ENCODE data around the gene GMFB. TPM values are rescaled to one million over a fixed set of nuclear protein-coding genes. Genes with fewer than 3 reads are reported as not detected.
"Not testable (repeated sequence)": the region's sequence is repeated elsewhere in the genome, so short reads cannot be mapped to it uniquely, and the experiment has no call there.

The GMFB gene
- total and polyA plus RNA-seq, 4 experiments from 2014 or later = 19.1 to 36.4 (median 25.6) TPM

DNA sequence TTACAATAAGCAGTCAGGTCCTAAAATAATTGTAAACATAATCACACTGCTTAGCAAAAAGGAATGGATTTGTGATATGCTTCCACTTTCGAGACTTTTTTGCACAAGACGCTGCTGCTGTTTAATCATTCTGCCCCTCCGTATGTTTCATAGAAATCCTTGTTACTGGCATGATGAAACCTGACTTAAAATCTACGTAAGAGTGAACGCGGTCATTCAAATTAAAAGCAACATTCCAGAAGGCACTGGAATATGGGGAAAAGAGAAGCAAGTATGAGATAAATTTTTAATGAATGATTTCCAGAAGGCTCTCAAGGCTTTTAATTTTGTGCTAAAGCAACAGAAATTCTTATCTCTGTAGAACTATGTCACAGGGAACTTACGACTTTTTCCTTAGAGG is 48.7 kb downstream of the GMFB start:
- peaks cover 38 to 67% (median 46%) of the 10 kb centered on the region in 4 donors for H3K4me1 Mint-ChIP-seq
- peaks cover 0 to 1% (median 0%) of the 10 kb centered on the region in 8 donors for H3K9me3 Mint-ChIP-seq
- peak overlapping the region in 1 of 2 donors; percentile 61 for H3K4me3 ChIP-seq (ENCODE audit: low read length in 2 of 2)
- H3K36me3 ChIP-seq (ENCODE audit: insufficient read depth, low read length) = no peaks in the 10 kb centered on the region
- intact Hi-C loops (cut with micrococcal nuclease) = loop anchor here (2.0 to 5.0 kb wide), 4 partner anchors 187 to 488 kb away; partner anchors contain the start of gene GCH1
- no peaks in the 10 kb centered on the region for H3K27me3 ChIP-seq (ENCODE audit: insufficient read depth, low read length)
- peak overlapping the region in 6 of 7 donors; percentile 23 to 93 (median 90) for H3K27ac Mint-ChIP-seq
- ChIA-PET CTCF (ENCODE audit: partially characterized antibody) (interaction anchor here (0.9 to 2.2 kb wide), 2 partner anchors 44 to 49 kb away, joined by 3 to 7 read pairs; partner anchors contain the start of genes CDKN3 and GMFB), POLR2A (ENCODE audit: partially characterized antibody) (interaction anchor here (1.2 to 3.0 kb wide), 2 partner anchors 42 to 69 kb away, joined by 4 to 13 read pairs; partner anchors contain the start of gene CGRRF1)
- no peak overlapping the region for H3K27ac ChIP-seq (ENCODE audit: low read depth, low read length)
- H3K36me3 Mint-ChIP-seq = peaks cover 0 to 16% of the 10 kb centered on the region in 2 donors
- H3K27me3 Mint-ChIP-seq = no peaks in the 10 kb centered on the region
- no peaks in the 10 kb centered on the region for H3K9me3 ChIP-seq (ENCODE audit: control insufficient read depth in 1 of 2, low read length in 2 of 2)
- DNase-seq = no peak
- H3K4me1 ChIP-seq (ENCODE audit: insufficient read depth, low read length) = peaks cover 61% of the 10 kb centered on the region
- peak overlapping the region; percentile 83 to 93 (median 91) for H3K4me3 Mint-ChIP-seq

- H3K4me1 Mint-ChIP-seq = peaks cover 44 to 80% (median 57%) of the 10 kb centered on the region in 4 donors
- no peak for DNase-seq
- Histone ChIP-seq H3K4me1 (ENCODE audit: insufficient read depth, low read length) (peaks cover 67% of the 10 kb centered on the region), H3K4me3 (ENCODE audit: low read length in 2 of 2) (no peak overlapping the region), H3K9me3 (ENCODE audit: control insufficient read depth in 1 of 2, low read length in 2 of 2) (no peaks in the 10 kb centered on the region), H3K27me3 (ENCODE audit: insufficient read depth, low read length) (no peaks in the 10 kb centered on the region), H3K27ac (ENCODE audit: low read depth, low read length) (no peak overlapping the region), H3K36me3 (ENCODE audit: insufficient read depth, low read length) (no peaks in the 10 kb centered on the region)
- POLR2A ChIA-PET (ENCODE audit: partially characterized antibody) = interaction anchor here (1.0 kb wide), 1 partner anchor 50 kb away, joined by 3 read pairs; the partner anchor contains the start of gene GMFB
- H3K4me3 Mint-ChIP-seq = peak overlapping the region in 4 of 8 donors; percentile 17 to 66 (median 34)
- peaks cover 8 to 28% of the 10 kb centered on the region in 2 donors for H3K36me3 Mint-ChIP-seq
- no peaks in the 10 kb centered on the region for H3K9me3 Mint-ChIP-seq
- H3K27me3 Mint-ChIP-seq = no peaks in the 10 kb centered on the region
- peak overlapping the region in 3 of 7 donors; percentile 31 to 88 (median 55) for H3K27ac Mint-ChIP-seq
- CTCF ChIA-PET (ENCODE audit: partially characterized antibody) = interaction anchor here (0.9 to 2.2 kb wide), 3 partner anchors 18 to 43 kb away, joined by 3 to 7 read pairs (median 4); partner anchors contain the start of gene CDKN3
- intact Hi-C loops (cut with micrococcal nuclease) = no loop called here
Observed at GRCh38 chr14:54438703-54439102, 50.1 kb downstream of the GMFB start.

DNA sequence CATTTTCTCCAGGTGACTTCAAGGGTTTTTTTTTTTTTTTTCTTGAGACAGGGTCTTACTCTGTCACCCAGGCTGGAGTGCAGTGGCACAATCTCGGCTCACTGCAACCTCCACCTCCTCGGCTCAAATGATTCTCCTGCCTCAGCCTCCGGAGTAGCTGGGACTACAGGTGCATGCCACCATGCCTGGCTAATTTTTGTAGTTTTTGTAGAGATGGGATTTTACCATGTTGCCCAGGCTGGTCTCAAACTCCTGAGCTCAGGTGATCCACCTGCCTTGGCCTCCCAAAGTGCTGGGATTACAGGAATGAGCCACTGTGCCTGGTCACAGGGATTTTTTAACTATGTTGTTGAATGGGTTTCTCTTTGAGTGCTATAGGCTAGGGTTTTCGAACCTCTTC is 50.8 kb downstream of the GMFB start:
- intact Hi-C loops (cut with micrococcal nuclease) = not testable (repeated sequence)
- CTCF ChIA-PET (ENCODE audit: partially characterized antibody) = interaction anchor here (0.9 to 1.0 kb wide), 2 partner anchors 17 to 19 kb away, joined by 3 to 4 read pairs; no protein-coding TSS in a partner anchor

GRCh38 chr14:54435500-54435981 is 53.2 kb downstream of the GMFB start:
- peak overlapping the region in 6 of 8 donors; percentile 4 to 67 (median 38) for H3K4me3 Mint-ChIP-seq
- H3K9me3 Mint-ChIP-seq = no peaks in the 10 kb centered on the region
- Histone ChIP-seq H3K36me3 (ENCODE audit: insufficient read depth, low read length) (peaks cover 3% of the 10 kb centered on the region), H3K27ac (ENCODE audit: low read depth, low read length) (no peak overlapping the region), H3K27me3 (ENCODE audit: insufficient read depth, low read length) (no peaks in the 10 kb centered on the region), H3K4me1 (ENCODE audit: insufficient read depth, low read length) (peaks cover 59% of the 10 kb centered on the region), H3K4me3 (ENCODE audit: low read length in 2 of 2) (no peak overlapping the region), H3K9me3 (ENCODE audit: control insufficient read depth in 1 of 2, low read length in 2 of 2) (no peaks in the 10 kb centered on the region)
- POLR2A ChIA-PET (ENCODE audit: partially characterized antibody) = interaction anchor here (1.2 to 1.5 kb wide), 2 partner anchors 11 to 39 kb away, joined by 4 to 5 read pairs; partner anchors contain the start of gene CDKN3
- H3K4me1 Mint-ChIP-seq = peaks cover 39 to 79% (median 58%) of the 10 kb centered on the region in 4 donors
- intact Hi-C loops (cut with micrococcal nuclease) = no loop called here
- DNase-seq = no peak
- H3K36me3 Mint-ChIP-seq = peaks cover 12 to 46% of the 10 kb centered on the region in 2 donors
- CTCF ChIA-PET (ENCODE audit: partially characterized antibody) = interaction anchor here (1.5 to 1.7 kb wide), 3 partner anchors 12 to 52 kb away, joined by 3 to 6 read pairs (median 4); no protein-coding TSS in a partner anchor
- no peaks in the 10 kb centered on the region for H3K27me3 Mint-ChIP-seq
- peak overlapping the region in 5 of 7 donors; percentile 5 to 76 (median 24) for H3K27ac Mint-ChIP-seq

More for the DNA sequence above, 50.8 kb downstream of the GMFB start:
- H3K4me1 ChIP-seq (ENCODE audit: insufficient read depth, low read length) = peaks cover 67% of the 10 kb centered on the region
- POLR2A ChIA-PET (ENCODE audit: partially characterized antibody) = interaction anchor here (1.0 kb wide), 1 partner anchor 51 kb away, joined by 3 read pairs; the partner anchor contains the start of gene GMFB
- Mint-ChIP-seq H3K4me3 (peak overlapping the region in 1 of 8 donors; percentile 18), H3K36me3 (peaks cover 8 to 33% of the 10 kb centered on the region in 2 donors), H3K4me1 (peaks cover 46 to 88% (median 62%) of the 10 kb centered on the region in 4 donors), H3K27ac (peak overlapping the region in 1 of 7 donors; percentile 52)
- DNase-seq; H3K9me3 ChIP-seq (ENCODE audit: control insufficient read depth in 1 of 2, low read length in 2 of 2); H3K36me3 ChIP-seq (ENCODE audit: insufficient read depth, low read length); H3K27me3 ChIP-seq (ENCODE audit: insufficient read depth, low read length); H3K27me3 Mint-ChIP-seq; H3K4me3 ChIP-seq (ENCODE audit: low read length in 2 of 2); H3K9me3 Mint-ChIP-seq; H3K27ac ChIP-seq (ENCODE audit: low read depth, low read length): not testable (repeated sequence)

DNA sequence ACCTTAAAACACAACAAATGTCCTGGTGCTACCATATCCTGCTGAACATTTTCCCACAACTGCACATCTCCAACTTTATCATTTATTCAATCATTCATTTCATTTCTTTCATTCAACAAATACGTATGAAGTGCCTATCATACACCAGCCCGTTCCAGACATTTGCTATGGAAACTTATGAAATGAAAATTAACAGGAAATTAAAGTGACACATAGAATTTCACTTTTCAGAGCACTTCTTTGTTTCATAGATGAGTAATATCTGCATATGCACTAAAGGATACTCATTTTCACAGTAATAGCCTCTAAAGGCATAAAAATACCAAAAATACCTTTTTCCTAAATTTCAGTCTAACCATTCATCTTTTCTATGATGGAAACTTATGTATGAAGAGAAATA is 60.3 kb downstream of the GMFB start:
- intact Hi-C loops (cut with micrococcal nuclease) = no loop called here
- CTCF ChIA-PET (ENCODE audit: partially characterized antibody) = no interaction called here
- Histone ChIP-seq H3K27me3 (ENCODE audit: insufficient read depth, low read length) (no peaks in the 10 kb centered on the region), H3K4me1 (ENCODE audit: insufficient read depth, low read length) (no peaks in the 10 kb centered on the region), H3K27ac (ENCODE audit: low read depth, low read length) (no peak overlapping the region), H3K36me3 (ENCODE audit: insufficient read depth, low read length) (peaks cover 19% of the 10 kb centered on the region), H3K9me3 (ENCODE audit: control insufficient read depth in 1 of 2, low read length in 2 of 2) (no peaks in the 10 kb centered on the region), H3K4me3 (ENCODE audit: low read length in 2 of 2) (no peak overlapping the region)
- no peak overlapping the region for H3K27ac Mint-ChIP-seq
- no peaks in the 10 kb centered on the region for H3K9me3 Mint-ChIP-seq
- H3K36me3 Mint-ChIP-seq = peaks cover 39 to 81% of the 10 kb centered on the region in 2 donors
- peaks cover 3 to 14% (median 10%) of the 10 kb centered on the region in 4 donors for H3K4me1 Mint-ChIP-seq
- POLR2A ChIA-PET (ENCODE audit: partially characterized antibody) = no interaction called here
- DNase-seq = no peak
- H3K27me3 Mint-ChIP-seq = no peaks in the 10 kb centered on the region
- H3K4me3 Mint-ChIP-seq = no peak overlapping the region

DNA sequence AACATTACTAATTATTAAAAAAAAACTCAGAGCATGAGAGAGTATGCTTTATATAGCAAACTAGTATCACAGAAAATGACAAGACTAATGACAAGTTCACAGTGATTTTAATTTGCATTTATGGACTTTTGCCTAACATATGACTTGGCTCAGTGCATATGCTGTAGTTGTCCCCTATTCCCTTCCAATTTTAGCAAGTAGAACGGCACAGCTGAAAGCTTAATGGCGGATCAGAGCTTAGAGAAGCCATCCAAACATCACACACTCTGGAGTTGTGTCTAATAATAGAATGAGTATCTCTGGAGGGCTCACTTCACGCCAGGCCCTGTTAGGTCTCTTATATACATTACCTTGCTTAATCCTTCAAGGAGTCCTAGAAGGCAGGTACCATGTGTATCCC is 60.9 kb downstream of the GMFB start:
- Histone ChIP-seq H3K4me3 (ENCODE audit: low read length in 2 of 2) (no peak overlapping the region), H3K27me3 (ENCODE audit: insufficient read depth, low read length) (no peaks in the 10 kb centered on the region), H3K4me1 (ENCODE audit: insufficient read depth, low read length) (no peaks in the 10 kb centered on the region), H3K27ac (ENCODE audit: low read depth, low read length) (no peak overlapping the region), H3K9me3 (ENCODE audit: control insufficient read depth in 1 of 2, low read length in 2 of 2) (no peaks in the 10 kb centered on the region), H3K36me3 (ENCODE audit: insufficient read depth, low read length) (peaks cover 19% of the 10 kb centered on the region)
- intact Hi-C loops (cut with micrococcal nuclease) = no loop called here
- Mint-ChIP-seq H3K9me3 (no peaks in the 10 kb centered on the region), H3K27ac (peak overlapping the region in 2 of 7 donors; percentile 0 to 41), H3K27me3 (no peaks in the 10 kb centered on the region), H3K36me3 (peaks cover 39 to 78% of the 10 kb centered on the region in 2 donors), H3K4me1 (peaks cover 1 to 8% (median 4%) of the 10 kb centered on the region in 4 donors), H3K4me3 (no peak overlapping the region)
- ChIA-PET POLR2A (ENCODE audit: partially characterized antibody) (no interaction called here), CTCF (ENCODE audit: partially characterized antibody) (no interaction called here)
- DNase-seq = no peak

- no peaks in the 10 kb centered on the region for H3K4me1 ChIP-seq (ENCODE audit: insufficient read depth, low read length)
- no peak overlapping the region for H3K4me3 Mint-ChIP-seq
- H3K9me3 Mint-ChIP-seq = no peaks in the 10 kb centered on the region
- H3K36me3 ChIP-seq (ENCODE audit: insufficient read depth, low read length) = peaks cover 18% of the 10 kb centered on the region
- no peak overlapping the region for H3K27ac ChIP-seq (ENCODE audit: low read depth, low read length)
- H3K4me3 ChIP-seq (ENCODE audit: low read length in 2 of 2) = no peak overlapping the region
- intact Hi-C loops (cut with micrococcal nuclease) = no loop called here
- ChIA-PET POLR2A (ENCODE audit: partially characterized antibody) (no interaction called here), CTCF (ENCODE audit: partially characterized antibody) (no interaction called here)
- no peaks in the 10 kb centered on the region for H3K27me3 Mint-ChIP-seq
- H3K27ac Mint-ChIP-seq = peak overlapping the region in 2 of 7 donors; percentile 1 to 11
- no peaks in the 10 kb centered on the region for H3K27me3 ChIP-seq (ENCODE audit: insufficient read depth, low read length)
- H3K9me3 ChIP-seq (ENCODE audit: control insufficient read depth in 1 of 2, low read length in 2 of 2) = no peaks in the 10 kb centered on the region
- peaks cover 0 to 1% (median under 1%) of the 10 kb centered on the region in 4 donors for H3K4me1 Mint-ChIP-seq
- H3K36me3 Mint-ChIP-seq = peaks cover 36 to 64% of the 10 kb centered on the region in 2 donors
- DNase-seq = no peak
Observed at GRCh38 chr14:54425537-54426274, 63.1 kb downstream of the GMFB start.

Measured in CD4-positive, alpha-beta memory T cell (primary cell).